C4-2B (cell line): ENCODE measurements around the gene CAMK1.

Source experiments
- H3K27ac ChIP-seq: fragments of 450-650 bp; 2 replicates; pipeline ENCODE4 v1.5.1; 2017
- CTCF ChIP-seq: fragments of 450-650 bp; conservative IDR thresholded peaks from 2 replicates; pipeline ENCODE4 v1.5.1; 2017; ENCODE audit warnings: mild to moderate bottlenecking
- ZFX ChIP-seq: fragments of 450-650 bp; IDR thresholded peaks from 2 replicates; pipeline ENCODE4 v1.6.1; 2017

The CAMK1 gene

DNA sequence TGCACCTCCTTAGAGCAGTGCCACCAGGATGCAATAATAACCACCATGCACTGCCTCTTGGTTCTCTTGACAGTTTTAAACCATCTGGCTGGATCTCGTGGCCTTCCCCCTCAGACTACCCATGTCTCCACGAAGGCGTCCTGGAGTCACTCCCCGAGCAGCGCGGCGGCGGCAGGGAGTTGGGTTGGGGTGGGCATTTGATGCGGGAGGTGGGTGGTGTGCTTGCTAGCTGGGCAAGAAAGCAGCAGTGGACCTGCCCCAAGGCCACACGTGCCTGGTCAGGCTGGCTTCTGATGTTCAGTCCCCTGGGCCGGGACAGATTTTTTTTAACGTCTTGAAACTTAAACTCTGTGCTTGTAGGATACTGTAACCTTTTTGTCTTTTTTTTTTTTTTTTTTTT is 36.4 kb upstream of the CAMK1 start:
- H3K27ac ChIP-seq, result no peak overlapping the region
- no peak for TF ChIP-seq ZFX
- no peak for TF ChIP-seq CTCF

GRCh38 chr3:9804996-9805395 is 35.2 kb upstream of the CAMK1 start:
- no peak overlapping the region for H3K27ac ChIP-seq
- no peak for TF ChIP-seq CTCF
- TF ChIP-seq ZFX, result no peak

- no peak for TF ChIP-seq ZFX
- no peak for TF ChIP-seq CTCF
- H3K27ac ChIP-seq, result peak overlapping the region; percentile 26
Measured at GRCh38 chr3:9803494-9803893, 33.7 kb upstream of the CAMK1 start.

DNA sequence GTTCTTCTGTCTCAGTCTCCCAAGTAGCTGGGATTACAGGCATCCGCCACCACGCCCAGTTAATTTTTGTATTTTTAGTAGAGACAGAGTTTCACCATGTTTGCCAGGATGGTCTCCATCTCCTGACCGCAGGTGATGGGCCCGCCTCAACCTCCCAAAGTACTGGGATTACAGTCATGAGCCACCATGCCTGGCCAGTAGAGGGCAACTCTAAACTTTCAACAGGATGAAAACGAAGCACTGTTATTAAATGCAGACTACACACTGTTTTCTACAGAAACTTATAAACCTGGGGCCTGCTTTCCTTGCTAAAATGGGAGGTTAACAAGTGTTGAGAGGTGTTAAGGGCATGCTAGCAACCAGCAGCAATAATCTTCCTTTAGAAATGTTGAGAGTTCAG is 30.8 kb upstream of the CAMK1 start:
- H3K27ac ChIP-seq, result no peak overlapping the region
- TF ChIP-seq CTCF (no peak; the same call in 1 of the 2 replicates), ZFX (no peak)

GRCh38 chr3:9797196-9797945 is 27.6 kb upstream of the CAMK1 start:
- no peak for TF ChIP-seq ZFX
- no peak for TF ChIP-seq CTCF

DNA sequence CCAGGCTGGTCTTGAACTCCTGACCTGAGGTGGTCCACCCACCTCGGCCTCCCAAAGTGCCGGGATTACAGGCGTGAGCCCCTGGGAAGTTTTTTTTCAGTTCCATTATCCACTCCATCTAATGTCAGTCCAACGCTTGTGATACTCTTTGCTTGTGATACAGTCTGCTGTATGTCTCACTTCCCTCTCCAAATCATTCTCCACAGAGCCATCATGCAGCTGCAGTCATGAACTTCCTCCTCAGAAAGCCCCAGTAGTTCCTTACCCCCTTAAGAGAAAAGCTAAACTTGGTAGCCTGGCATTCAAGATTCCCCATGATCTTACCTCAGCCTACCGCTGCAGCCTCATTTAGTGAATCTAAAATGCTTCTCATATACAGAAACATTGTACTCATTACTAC is 25.5 kb upstream of the CAMK1 start:
- no peak overlapping the region for H3K27ac ChIP-seq
- TF ChIP-seq ZFX (no peak), CTCF (no peak)

More at GRCh38 chr3:9797196-9797945, 27.6 kb upstream of the CAMK1 start:
- no peak overlapping the region for H3K27ac ChIP-seq

GRCh38 chr3:9794400-9794799 is 24.7 kb upstream of the CAMK1 start:
- TF ChIP-seq CTCF (no peak), ZFX (no peak)
- H3K27ac ChIP-seq, result no peak overlapping the region
